HCT116 (cell line): ENCODE measurements around the gene RAB11A. TPM values are rescaled to one million over a fixed set of nuclear protein-coding genes. Genes with fewer than 3 reads are reported as not detected.

Source experiments
- ATAC-seq: fragments of 200-7000 bp; cut with Tn5 transposase; 2 replicates; pipeline ENCODE4 v1.9.1; 2020; ENCODE audit warnings: mild to moderate bottlenecking, moderate library complexity
- BruUV-seq: library from RNA; stranded (reverse); fragments of 400-500 nt; replicated peaks from 2 replicates; lab custom pipeline; 2021; lab: Mats Ljungman, UMichigan
- CTCF ChIA-PET: fragments of 300-600 bp; sonication (Branson Sonifier 250); formaldehyde crosslinking; loops from one replicate; lab custom pipeline; 2021; ENCODE audit warnings: antibody characterized with exemption; lab: Charles Lee
- POLR2A ChIA-PET: fragments of 300-600, 350-600 bp; sonication (Branson Sonifier 250); formaldehyde crosslinking; loops from one replicate; lab custom pipeline; 2021; ENCODE audit warnings: antibody characterized with exemption; lab: Charles Lee
- RAD21 ChIA-PET, 2 experiments: fragments of 300-600 bp; sonication (Branson Sonifier 250); formaldehyde crosslinking; loops; one replicate each; lab custom pipeline; 2023; ENCODE audit warnings: low total read pairs in 2 of 2; ENCODE audit not compliant: uncharacterized antibody in 2 of 2, unreplicated experiment in 2 of 2, low non-redundant PET in 1 of 2; lab: Charles Lee
- DNase-seq: peaks from one replicate; pipeline ENCODE4 v3.0.0-alpha.2; 2010; ENCODE audit warnings: low read depth, low spot score
- H2AFZ ChIP-seq: fragments of 200-600 bp; shearing (Covaris generic), sonication (generic); 2 replicates; pipeline ENCODE4 v1.6.1; 2017; ENCODE audit warnings: low read depth, mixed run types, mixed read lengths, antibody characterized with exemption, low read length; ENCODE audit not compliant: poor library complexity, severe bottlenecking
- H3K27ac ChIP-seq: 2 replicates; pipeline ENCODE4 v1.5.1; 2012; ENCODE audit warnings: low read depth, low read length
- H3K27me3 ChIP-seq: fragments of 200-600 bp; sonication (generic); 2 replicates; pipeline ENCODE4 v1.6.1; 2016; ENCODE audit warnings: mixed run types, low read length, mixed read lengths; ENCODE audit not compliant: insufficient read depth
- H3K36me3 ChIP-seq, 2 experiments: fragments of 200-500 bp in 1 of 2; fragments of 200-600 bp in 1 of 2; sonication (Bioruptor generic) in 1 of 2; sonication (generic) in 1 of 2; 2 replicates each; pipeline versions ENCODE4 v1.5.1 to v1.6.1; 2014 to 2016; ENCODE audit warnings: low read length in 2 of 2, inconsistent platforms in 1 of 2, mixed read lengths in 1 of 2, mixed run types in 1 of 2; ENCODE audit not compliant: insufficient read depth in 2 of 2, control insufficient read depth in 1 of 2
- H3K4me1 ChIP-seq, 2 experiments: fragments of 200-600 bp in 1 of 2; sonication (generic) in 1 of 2; 2 replicates each; pipeline versions ENCODE4 v1.5.1 to v1.6.1; 2012 to 2017; ENCODE audit warnings: low read length in 2 of 2, inconsistent platforms in 1 of 2, mild to moderate bottlenecking in 1 of 2, mixed read lengths in 1 of 2, mixed run types in 1 of 2, moderate library complexity in 1 of 2; ENCODE audit not compliant: insufficient read depth in 2 of 2, control insufficient read depth in 1 of 2
- H3K4me2 ChIP-seq: fragments of 200-600 bp; sonication (generic); 2 replicates; pipeline ENCODE4 v1.6.1; 2017; ENCODE audit warnings: mixed run types, low read length, mixed read lengths
- H3K4me3 ChIP-seq, 2 experiments: fragments of 200-600 bp in 1 of 2; sonication (generic) in 1 of 2; replicated peaks in 1 of 2; 2 replicates each; pipeline ENCODE4 v1.5.1; 2011 to 2016; ENCODE audit warnings: low read length in 2 of 2, control low read depth in 1 of 2, low read depth in 1 of 2, mild to moderate bottlenecking in 1 of 2, mixed read lengths in 1 of 2, mixed run types in 1 of 2
- H3K79me2 ChIP-seq: fragments of 200-600 bp; sonication (generic); 2 replicates; pipeline ENCODE4 v1.6.1; 2017; ENCODE audit warnings: mild to moderate bottlenecking, mixed run types, low read length, moderate library complexity, mixed read lengths; ENCODE audit not compliant: insufficient read depth
- H3K9ac ChIP-seq: fragments of 200-600 bp; sonication (generic); 2 replicates; pipeline ENCODE4 v1.6.1; 2016; ENCODE audit warnings: low read length, mixed read lengths
- H3K9me2 ChIP-seq: fragments of 200-600 bp; sonication (generic), shearing (Covaris generic); 2 replicates; pipeline ENCODE4 v1.6.1; 2017; ENCODE audit warnings: mixed run types, mild to moderate bottlenecking, moderate library complexity; ENCODE audit not compliant: insufficient read depth
- H3K9me3 ChIP-seq, 2 experiments: fragments of 200-500 bp in 1 of 2; fragments of 200-600 bp in 1 of 2; sonication (Bioruptor generic) in 1 of 2; sonication (generic) in 1 of 2; 2 replicates each; pipeline ENCODE4 v1.6.1; 2014 to 2017; ENCODE audit warnings: low read length in 2 of 2, mixed read lengths in 2 of 2, inconsistent platforms in 1 of 2, low read depth in 1 of 2, mild to moderate bottlenecking in 1 of 2, mixed run types in 1 of 2, moderate library complexity in 1 of 2; ENCODE audit not compliant: control insufficient read depth in 1 of 2, insufficient read depth in 1 of 2
- H4K20me1 ChIP-seq: fragments of 200-600 bp; sonication (generic), shearing (Covaris generic); 2 replicates; pipeline ENCODE4 v1.6.1; 2017; ENCODE audit warnings: mixed run types, mild to moderate bottlenecking, moderate library complexity; ENCODE audit not compliant: insufficient read depth
- CBX3 ChIP-seq: IDR thresholded peaks from 2 replicates; pipeline ENCODE4 v1.6.1; 2012; ENCODE audit warnings: low read depth
- ELF1 ChIP-seq: IDR thresholded peaks from 2 replicates; pipeline ENCODE4 v1.6.1; 2012; ENCODE audit warnings: low read depth, borderline replicate concordance
- SP1 ChIP-seq: IDR thresholded peaks from 2 replicates; pipeline ENCODE4 v1.6.1; 2012; ENCODE audit warnings: low read depth
- TCF7L2 ChIP-seq: IDR thresholded peaks from 2 replicates; pipeline ENCODE4 v1.7.0; 2011; ENCODE audit warnings: borderline replicate concordance, inconsistent platforms; ENCODE audit not compliant: insufficient read depth, insufficient read length; ENCODE audit errors: extremely low read depth
- YY1 ChIP-seq: IDR thresholded peaks from 2 replicates; pipeline ENCODE4 v1.6.1; 2011; ENCODE audit warnings: low read length, low read depth, moderate library complexity, mild to moderate bottlenecking; ENCODE audit not compliant: insufficient replicate concordance; ENCODE audit errors: extremely low read depth
- ZFX ChIP-seq: fragments of 450-650 bp; IDR thresholded peaks from 2 replicates; pipeline ENCODE4 v1.6.1; 2017
- intact Hi-C: fragments of 100-400 bp; cut with micrococcal nuclease; formaldehyde crosslinking; loops from 2 replicates; pipeline ENCODE4 v1.10.0; 2022
- total RNA-seq: library from RNA; stranded (reverse); gene quantifications from one replicate; pipeline ENCODE4 v1.2.1, GENCODE V29; 2021; ENCODE audit not compliant: unreplicated experiment
- TF ChIP-seq, protein P1 (sequence below): IDR thresholded peaks from 2 replicates; pipeline ENCODE4 v1.6.1; 2012
- TF ChIP-seq, protein P2 (sequence below): IDR thresholded peaks from 2 replicates; pipeline ENCODE4 v1.6.1; 2012; ENCODE audit warnings: low read depth
- TF ChIP-seq, protein P3 (sequence below), 3 experiments: fragments of 200-600 bp in 1 of 3; sonication (generic) in 1 of 3; IDR thresholded peaks in 2 of 3; conservative IDR thresholded peaks in 1 of 3; 2 replicates each; pipeline ENCODE4 v1.5.1; 2012 to 2017; ENCODE audit warnings: low read depth in 2 of 3, low read length in 2 of 3, antibody characterized with exemption in 1 of 3, borderline replicate concordance in 1 of 3, control low read depth in 1 of 3, mild to moderate bottlenecking in 1 of 3, mixed read lengths in 1 of 3, mixed run types in 1 of 3, moderate library complexity in 1 of 3; ENCODE audit not compliant: insufficient read depth in 1 of 3

RAB11A gene
- total RNA-seq, 1 experiment from 2014 or later, result 234 TPM

- POLR2A ChIA-PET, result no interaction called here
- Histone ChIP-seq H3K9ac (no peak overlapping the region), H4K20me1 (peaks cover 7% of the 10 kb centered on the region; the same call in 1 of the 2 replicates), H3K9me3 (no peaks in the 10 kb centered on the region), H3K27me3 (no peaks in the 10 kb centered on the region), H3K9me2 (no peaks in the 10 kb centered on the region), H3K79me2 (peaks cover 25% of the 10 kb centered on the region), H3K27ac (no peak overlapping the region), H3K4me1 (no peaks in the 10 kb centered on the region), H2AFZ (no peak overlapping the region), H3K4me2 (no peak overlapping the region), H3K4me3 (no peak overlapping the region), H3K36me3 (peaks cover 8 to 24% of the 10 kb centered on the region in 2 experiments; a peak in 3 of 4 replicates)
- no peak for DNase-seq
- TF ChIP-seq CBX3 (no peak), ELF1 (no peak), YY1 (no peak), TCF7L2 (no peak), SP1 (no peak), ZFX (no peak)
- TF ChIP-seq, protein P1, sequence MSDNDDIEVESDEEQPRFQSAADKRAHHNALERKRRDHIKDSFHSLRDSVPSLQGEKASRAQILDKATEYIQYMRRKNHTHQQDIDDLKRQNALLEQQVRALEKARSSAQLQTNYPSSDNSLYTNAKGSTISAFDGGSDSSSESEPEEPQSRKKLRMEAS, result no peak
- TF ChIP-seq, protein P2, sequence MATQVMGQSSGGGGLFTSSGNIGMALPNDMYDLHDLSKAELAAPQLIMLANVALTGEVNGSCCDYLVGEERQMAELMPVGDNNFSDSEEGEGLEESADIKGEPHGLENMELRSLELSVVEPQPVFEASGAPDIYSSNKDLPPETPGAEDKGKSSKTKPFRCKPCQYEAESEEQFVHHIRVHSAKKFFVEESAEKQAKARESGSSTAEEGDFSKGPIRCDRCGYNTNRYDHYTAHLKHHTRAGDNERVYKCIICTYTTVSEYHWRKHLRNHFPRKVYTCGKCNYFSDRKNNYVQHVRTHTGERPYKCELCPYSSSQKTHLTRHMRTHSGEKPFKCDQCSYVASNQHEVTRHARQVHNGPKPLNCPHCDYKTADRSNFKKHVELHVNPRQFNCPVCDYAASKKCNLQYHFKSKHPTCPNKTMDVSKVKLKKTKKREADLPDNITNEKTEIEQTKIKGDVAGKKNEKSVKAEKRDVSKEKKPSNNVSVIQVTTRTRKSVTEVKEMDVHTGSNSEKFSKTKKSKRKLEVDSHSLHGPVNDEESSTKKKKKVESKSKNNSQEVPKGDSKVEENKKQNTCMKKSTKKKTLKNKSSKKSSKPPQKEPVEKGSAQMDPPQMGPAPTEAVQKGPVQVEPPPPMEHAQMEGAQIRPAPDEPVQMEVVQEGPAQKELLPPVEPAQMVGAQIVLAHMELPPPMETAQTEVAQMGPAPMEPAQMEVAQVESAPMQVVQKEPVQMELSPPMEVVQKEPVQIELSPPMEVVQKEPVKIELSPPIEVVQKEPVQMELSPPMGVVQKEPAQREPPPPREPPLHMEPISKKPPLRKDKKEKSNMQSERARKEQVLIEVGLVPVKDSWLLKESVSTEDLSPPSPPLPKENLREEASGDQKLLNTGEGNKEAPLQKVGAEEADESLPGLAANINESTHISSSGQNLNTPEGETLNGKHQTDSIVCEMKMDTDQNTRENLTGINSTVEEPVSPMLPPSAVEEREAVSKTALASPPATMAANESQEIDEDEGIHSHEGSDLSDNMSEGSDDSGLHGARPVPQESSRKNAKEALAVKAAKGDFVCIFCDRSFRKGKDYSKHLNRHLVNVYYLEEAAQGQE, result no peak
- TF ChIP-seq, protein P3, sequence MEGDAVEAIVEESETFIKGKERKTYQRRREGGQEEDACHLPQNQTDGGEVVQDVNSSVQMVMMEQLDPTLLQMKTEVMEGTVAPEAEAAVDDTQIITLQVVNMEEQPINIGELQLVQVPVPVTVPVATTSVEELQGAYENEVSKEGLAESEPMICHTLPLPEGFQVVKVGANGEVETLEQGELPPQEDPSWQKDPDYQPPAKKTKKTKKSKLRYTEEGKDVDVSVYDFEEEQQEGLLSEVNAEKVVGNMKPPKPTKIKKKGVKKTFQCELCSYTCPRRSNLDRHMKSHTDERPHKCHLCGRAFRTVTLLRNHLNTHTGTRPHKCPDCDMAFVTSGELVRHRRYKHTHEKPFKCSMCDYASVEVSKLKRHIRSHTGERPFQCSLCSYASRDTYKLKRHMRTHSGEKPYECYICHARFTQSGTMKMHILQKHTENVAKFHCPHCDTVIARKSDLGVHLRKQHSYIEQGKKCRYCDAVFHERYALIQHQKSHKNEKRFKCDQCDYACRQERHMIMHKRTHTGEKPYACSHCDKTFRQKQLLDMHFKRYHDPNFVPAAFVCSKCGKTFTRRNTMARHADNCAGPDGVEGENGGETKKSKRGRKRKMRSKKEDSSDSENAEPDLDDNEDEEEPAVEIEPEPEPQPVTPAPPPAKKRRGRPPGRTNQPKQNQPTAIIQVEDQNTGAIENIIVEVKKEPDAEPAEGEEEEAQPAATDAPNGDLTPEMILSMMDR (IDR thresholded peaks at IDR 0.05 in 2 of 3, conservative IDR thresholded peaks at IDR 0.05 in 1 of 3; ENCODE audit: borderline replicate concordance in 1 of 3, insufficient read depth in 1 of 3, low read depth in 2 of 3, low read length in 2 of 3), result no peak
- CTCF ChIA-PET, result no interaction called here
- ATAC-seq, result no peak
- RAD21 ChIA-PET, result no interaction called here
- BruUV-seq, result no TSS peak
- intact Hi-C loops, result no loop called here
Measured at GRCh38 chr15:65893060-65893459, 23.8 kb downstream of the RAB11A start.
